Body of pancreas (tissue), 4 donors: Measurements from ENCODE around the gene GNG3.

Experiments
- CTCF ChIP-seq, 7 experiments: fragments of 450-650 bp in 4 of 7; fragments of 200-600 bp in 3 of 7; sonication (generic) in 3 of 7; IDR thresholded peaks; one replicate each; pipeline ENCODE4 v1.5.1; 2016 to 2019; ENCODE audit warnings: antibody characterized with exemption in 7 of 7
- POLR2A ChIP-seq, 3 donors: fragments of 450-650 bp; IDR thresholded peaks; one replicate each; pipeline ENCODE4 v1.6.1; 2016; ENCODE audit warnings: antibody characterized with exemption in 3 of 3, mild to moderate bottlenecking in 2 of 3

- TF ChIP-seq CTCF (IDR thresholded peaks at IDR 0.05), result no peak
- no peak for TF ChIP-seq POLR2A (IDR thresholded peaks at IDR 0.05)
Observed at GRCh38 chr11:62732830-62733229, 25.4 kb downstream of the GNG3 start.
